ENCODE measurements around the gene STN1.

The STN1 gene

GRCh38 chr10:103892181-103892580 lies 25.8 kb downstream of the STN1 start:
- H3K27me3 Mint-ChIP-seq, result no peaks in the 10 kb centered on the region
- H3K27ac Mint-ChIP-seq, result no peak overlapping the region
- peaks cover 41% of the 10 kb centered on the region for H3K36me3 Mint-ChIP-seq
- ATAC-seq, result no peak
- H3K4me3 Mint-ChIP-seq, result no peak overlapping the region
- H3K4me1 Mint-ChIP-seq, result no peaks in the 10 kb centered on the region
- H3K9me3 Mint-ChIP-seq, result no peaks in the 10 kb centered on the region

DNA sequence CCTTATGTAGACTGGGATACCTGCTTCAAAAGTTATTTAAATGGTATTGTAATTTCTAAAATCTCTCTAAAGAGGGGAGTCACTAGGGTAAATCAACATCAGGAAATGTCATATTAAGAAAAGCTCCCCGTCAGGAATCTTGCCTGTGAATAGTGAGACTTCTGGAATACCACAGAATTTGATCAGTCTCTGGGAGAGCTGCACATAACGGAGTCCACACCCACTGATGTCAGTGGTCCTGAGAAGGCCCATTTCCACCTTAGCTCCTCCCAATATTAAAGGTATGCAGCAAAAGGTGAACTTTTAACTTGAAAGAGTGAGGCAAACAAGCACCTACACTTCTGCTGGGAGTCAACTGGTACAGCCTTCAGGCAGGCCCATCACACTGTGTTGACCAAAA lies 27.3 kb downstream of the STN1 start:
- H3K9me3 Mint-ChIP-seq, result no peaks in the 10 kb centered on the region
- no peaks in the 10 kb centered on the region for H3K4me1 Mint-ChIP-seq
- H3K27me3 Mint-ChIP-seq, result no peaks in the 10 kb centered on the region
- no peak overlapping the region for H3K4me3 Mint-ChIP-seq
- ATAC-seq, result no peak
- peaks cover 35% of the 10 kb centered on the region for H3K36me3 Mint-ChIP-seq
- H3K27ac Mint-ChIP-seq, result no peak overlapping the region

DNA sequence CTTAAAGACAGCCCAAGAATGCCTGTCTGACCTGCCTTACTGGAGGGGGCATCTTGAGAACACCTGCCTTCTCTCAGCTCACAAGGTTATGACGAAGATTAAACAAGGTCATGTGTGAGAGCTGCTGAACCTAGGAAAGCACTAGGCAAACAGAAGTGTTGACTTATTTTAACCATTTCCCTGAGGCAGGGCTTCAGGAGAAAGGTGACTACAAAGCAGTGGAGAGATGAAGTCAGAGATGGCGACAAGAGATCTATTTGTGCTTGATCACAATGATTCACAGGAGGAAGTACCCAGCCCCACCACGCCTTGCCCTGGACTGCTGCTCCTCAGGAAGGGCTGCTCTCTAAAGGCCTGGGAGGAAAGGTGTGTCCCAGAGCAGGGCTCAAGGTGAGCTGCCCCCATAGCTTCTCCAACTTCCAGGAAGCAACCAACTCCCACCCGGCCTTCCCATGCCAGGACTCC lies 27.8 kb downstream of the STN1 start:
- Mint-ChIP-seq H3K27me3 (no peaks in the 10 kb centered on the region), H3K9me3 (no peaks in the 10 kb centered on the region), H3K36me3 (peaks cover 30% of the 10 kb centered on the region), H3K27ac (no peak overlapping the region), H3K4me3 (no peak overlapping the region), H3K4me1 (no peaks in the 10 kb centered on the region)
- ATAC-seq, result no peak

- Mint-ChIP-seq H3K27ac (peak overlapping the region; percentile 40), H3K4me3 (no peak overlapping the region), H3K9me3 (no peaks in the 10 kb centered on the region), H3K36me3 (peaks cover 25% of the 10 kb centered on the region), H3K27me3 (no peaks in the 10 kb centered on the region), H3K4me1 (no peaks in the 10 kb centered on the region)
- no peak for ATAC-seq
These were observed 28.8 kb downstream of the STN1 start for GRCh38 chr10:103889121-103889720.

DNA sequence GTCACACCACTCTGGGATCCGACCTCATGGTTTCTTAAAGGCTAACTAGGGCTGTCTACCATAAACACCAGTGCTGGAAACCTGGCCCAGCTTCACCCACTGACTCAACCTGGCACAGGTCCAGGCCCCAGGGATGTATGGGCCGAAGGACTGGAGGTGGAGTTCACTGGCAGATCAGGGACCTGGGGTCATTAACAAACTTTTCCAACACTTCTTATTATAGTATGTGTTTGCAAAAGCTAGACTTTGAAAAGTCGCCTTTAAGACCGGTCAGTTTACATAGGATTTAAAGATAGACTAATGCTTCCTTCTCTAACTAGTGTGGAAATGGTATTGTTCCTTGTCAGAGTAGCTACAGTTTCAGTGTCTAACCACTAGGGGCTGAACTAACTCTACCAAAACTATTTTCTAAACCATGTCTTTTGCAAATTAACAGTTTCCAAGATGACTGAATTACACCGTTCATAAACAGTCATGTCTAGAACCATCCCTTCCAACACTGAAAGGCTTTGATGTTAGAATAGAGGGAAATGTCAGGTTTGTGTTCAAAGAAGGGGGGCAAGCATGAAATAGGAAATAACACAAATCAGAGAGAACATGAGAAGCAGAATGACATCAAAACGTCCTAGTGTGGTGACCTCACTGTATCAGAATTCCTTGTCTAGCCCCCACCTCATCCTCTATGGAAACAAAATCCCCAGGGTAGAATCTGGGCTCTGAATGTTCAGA lies 29.7 kb downstream of the STN1 start:
- ATAC-seq, result peak; percentile 54
- Mint-ChIP-seq H3K4me3 (no peak overlapping the region), H3K27me3 (no peaks in the 10 kb centered on the region), H3K36me3 (peaks cover 28% of the 10 kb centered on the region), H3K27ac (peak overlapping the region; percentile 40), H3K4me1 (no peaks in the 10 kb centered on the region), H3K9me3 (no peaks in the 10 kb centered on the region)

- H3K27me3 Mint-ChIP-seq, result no peaks in the 10 kb centered on the region
- no peak for ATAC-seq
- no peaks in the 10 kb centered on the region for H3K9me3 Mint-ChIP-seq
- H3K4me3 Mint-ChIP-seq, result no peak overlapping the region
- H3K36me3 Mint-ChIP-seq, result peaks cover 50% of the 10 kb centered on the region
- no peaks in the 10 kb centered on the region for H3K4me1 Mint-ChIP-seq
- no peak overlapping the region for H3K27ac Mint-ChIP-seq
These were observed 32.4 kb downstream of the STN1 start for GRCh38 chr10:103885617-103886016.

GRCh38 chr10:103884681-103885139 lies 33.3 kb downstream of the STN1 start:
- Mint-ChIP-seq H3K27me3 (no peaks in the 10 kb centered on the region), H3K36me3 (peaks cover 55% of the 10 kb centered on the region), H3K9me3 (no peaks in the 10 kb centered on the region), H3K4me1 (no peaks in the 10 kb centered on the region), H3K4me3 (no peak overlapping the region), H3K27ac (no peak overlapping the region)
- ATAC-seq, result no peak

GRCh38 chr10:103882285-103883007 lies 35.5 kb downstream of the STN1 start:
- no peaks in the 10 kb centered on the region for H3K4me1 Mint-ChIP-seq
- no peak overlapping the region for H3K27ac Mint-ChIP-seq
- H3K4me3 Mint-ChIP-seq, result no peak overlapping the region
- H3K9me3 Mint-ChIP-seq, result no peaks in the 10 kb centered on the region
- no peaks in the 10 kb centered on the region for H3K27me3 Mint-ChIP-seq
- ATAC-seq, result no peak
- H3K36me3 Mint-ChIP-seq, result peaks cover 62% of the 10 kb centered on the region

DNA sequence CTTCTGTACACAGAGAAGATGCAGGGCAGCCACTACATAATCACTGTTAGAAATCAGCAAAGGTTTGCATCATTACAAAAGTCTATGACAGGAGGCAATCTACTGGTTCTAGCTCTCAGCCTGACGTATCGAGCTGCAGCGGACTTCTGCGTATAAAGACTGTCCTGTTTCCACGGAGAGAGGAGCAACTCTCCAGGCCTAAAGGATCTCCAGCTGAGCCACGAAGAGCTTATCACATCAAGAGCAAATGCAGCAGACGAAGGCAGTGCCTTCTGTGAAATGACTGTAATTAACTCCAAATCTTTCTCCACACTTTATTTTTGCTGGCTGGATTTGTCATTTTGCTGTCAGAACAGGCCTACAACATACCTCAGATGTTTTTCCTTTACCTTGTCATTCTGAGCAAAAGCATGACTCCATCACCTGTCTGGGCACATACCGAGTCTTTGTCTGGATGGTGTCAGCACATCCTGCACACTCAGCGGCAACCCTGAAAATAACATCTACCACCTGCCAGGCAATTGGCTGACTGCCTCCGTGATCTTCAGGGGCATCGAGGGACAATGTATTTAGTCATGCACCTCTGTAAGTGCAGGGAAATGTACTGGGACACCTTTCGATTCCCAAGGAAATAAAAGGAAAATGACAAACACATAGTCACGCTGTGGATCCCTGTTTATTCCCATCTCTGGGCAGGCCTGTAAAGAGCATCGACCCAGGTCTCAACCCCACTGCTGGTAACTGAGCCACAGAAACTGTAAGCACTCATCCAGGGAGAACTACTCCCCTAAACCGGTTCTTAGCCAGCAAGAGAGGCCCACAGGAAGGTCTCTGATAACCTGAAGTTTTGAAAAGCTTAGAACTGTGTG lies 36.3 kb downstream of the STN1 start:
- Mint-ChIP-seq H3K36me3 (peaks cover 56% of the 10 kb centered on the region), H3K9me3 (no peaks in the 10 kb centered on the region), H3K27ac (no peak overlapping the region), H3K4me1 (no peaks in the 10 kb centered on the region), H3K4me3 (no peak overlapping the region), H3K27me3 (no peaks in the 10 kb centered on the region)
- no peak for ATAC-seq

GRCh38 chr10:103879831-103880230 lies 38.2 kb downstream of the STN1 start:
- no peak overlapping the region for H3K4me3 Mint-ChIP-seq
- no peaks in the 10 kb centered on the region for H3K4me1 Mint-ChIP-seq
- no peaks in the 10 kb centered on the region for H3K9me3 Mint-ChIP-seq
- no peak for ATAC-seq
- H3K27me3 Mint-ChIP-seq, result no peaks in the 10 kb centered on the region
- H3K27ac Mint-ChIP-seq, result no peak overlapping the region
- peaks cover 56% of the 10 kb centered on the region for H3K36me3 Mint-ChIP-seq

DNA sequence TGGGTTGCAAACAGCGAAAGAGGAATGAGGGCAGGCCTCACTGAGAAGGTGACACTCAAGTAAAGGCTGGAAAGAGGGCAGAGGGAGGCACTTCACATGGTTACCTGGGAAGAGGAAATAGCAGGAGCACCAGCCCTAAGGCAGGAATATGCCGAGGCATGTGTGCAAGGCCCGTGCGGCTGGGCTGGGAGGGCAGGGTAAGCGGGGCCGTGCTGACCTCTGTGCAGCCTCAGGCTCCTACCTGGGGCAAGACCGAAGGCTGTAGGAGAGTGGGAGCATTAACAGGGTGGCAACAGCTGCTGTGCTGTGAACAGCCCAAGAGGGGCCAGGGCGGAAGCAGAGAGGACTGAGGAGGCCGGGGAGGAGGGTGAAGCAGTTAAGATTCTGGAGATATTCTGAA lies 38.6 kb downstream of the STN1 start:
- no peaks in the 10 kb centered on the region for H3K9me3 Mint-ChIP-seq
- H3K4me3 Mint-ChIP-seq, result no peak overlapping the region
- H3K4me1 Mint-ChIP-seq, result no peaks in the 10 kb centered on the region
- H3K36me3 Mint-ChIP-seq, result peaks cover 56% of the 10 kb centered on the region
- H3K27me3 Mint-ChIP-seq, result no peaks in the 10 kb centered on the region
- no peak overlapping the region for H3K27ac Mint-ChIP-seq
- no peak for ATAC-seq

DNA sequence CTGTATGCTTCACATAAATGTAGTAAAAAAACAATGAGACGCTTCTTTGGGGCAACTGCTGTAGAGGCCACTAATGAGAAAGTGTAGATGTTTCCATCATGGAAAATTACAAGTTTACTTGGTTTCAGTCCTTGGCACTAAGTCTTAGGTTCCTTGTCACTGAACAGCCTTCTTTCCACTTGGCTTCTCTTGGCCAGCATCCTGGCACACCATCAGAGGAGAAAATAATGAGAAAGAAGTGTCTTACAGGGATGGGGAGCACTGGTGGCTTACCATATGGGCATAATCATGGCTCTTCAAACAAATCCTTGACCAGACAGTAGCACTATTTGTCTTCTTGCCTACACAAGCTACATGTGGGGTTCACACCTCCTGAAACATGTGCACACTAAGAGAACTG lies 40.1 kb downstream of the STN1 start:
- Mint-ChIP-seq H3K27me3 (no peaks in the 10 kb centered on the region), H3K36me3 (peaks cover 51% of the 10 kb centered on the region), H3K9me3 (no peaks in the 10 kb centered on the region), H3K27ac (no peak overlapping the region), H3K4me1 (no peaks in the 10 kb centered on the region), H3K4me3 (no peak overlapping the region)
- ATAC-seq, result no peak

DNA sequence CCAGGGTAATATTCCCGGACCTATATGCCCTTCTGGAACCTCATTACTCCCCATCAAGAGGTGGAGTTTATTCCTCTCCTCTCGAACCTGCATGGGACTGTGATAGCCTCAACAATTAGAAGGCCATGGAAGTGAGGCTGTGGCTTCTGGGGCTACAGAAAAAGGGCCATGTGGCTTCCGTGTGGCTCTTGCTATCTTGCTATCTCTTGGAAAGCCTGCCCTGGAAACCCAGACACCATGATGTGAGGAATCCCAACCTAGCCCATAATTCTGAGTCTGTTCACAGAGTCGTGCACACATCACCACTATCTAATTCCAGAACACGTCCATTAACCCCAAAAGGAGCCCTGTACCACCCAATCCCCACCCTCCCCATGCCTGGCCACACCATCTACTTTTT lies 41.8 kb downstream of the STN1 start:
- H3K27ac Mint-ChIP-seq, result no peak overlapping the region

DNA sequence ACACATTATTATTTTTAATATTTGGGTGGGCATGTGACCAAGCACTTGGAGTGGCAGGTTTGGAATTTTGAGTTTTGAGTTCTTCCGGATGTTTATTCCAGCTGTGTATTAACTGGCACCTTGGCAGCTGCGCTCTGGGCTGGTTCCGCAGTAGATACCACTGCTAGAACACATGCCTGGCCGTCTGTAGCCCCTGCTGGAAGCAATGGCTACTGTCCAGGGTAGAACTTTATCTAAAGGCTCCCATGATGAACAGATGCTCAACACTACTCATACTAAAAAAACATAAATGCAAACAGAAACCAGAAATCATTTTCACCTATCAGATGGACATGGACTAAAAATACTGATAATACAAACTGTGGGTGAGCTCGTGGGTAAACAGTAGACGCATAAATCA lies 43.3 kb downstream of the STN1 start:
- Mint-ChIP-seq H3K27ac (no peak overlapping the region), H3K36me3 (peaks cover 24% of the 10 kb centered on the region), H3K27me3 (no peaks in the 10 kb centered on the region), H3K9me3 (no peaks in the 10 kb centered on the region), H3K4me1 (no peaks in the 10 kb centered on the region), H3K4me3 (no peak overlapping the region)
- ATAC-seq, result no peak

More for the DNA sequence above, 41.8 kb downstream of the STN1 start:
- ATAC-seq, result no peak
- H3K4me3 Mint-ChIP-seq, result no peak overlapping the region
- H3K27me3 Mint-ChIP-seq, result no peaks in the 10 kb centered on the region
- H3K4me1 Mint-ChIP-seq, result no peaks in the 10 kb centered on the region
- no peaks in the 10 kb centered on the region for H3K9me3 Mint-ChIP-seq
- peaks cover 38% of the 10 kb centered on the region for H3K36me3 Mint-ChIP-seq
